SJSA1 (cell line): ENCODE results near the gene RFX3. TPM values are rescaled to one million over a fixed set of nuclear protein-coding genes. Genes with fewer than 3 reads are reported as not detected.

Experiments
- DNase-seq, 2 experiments: peaks; one replicate each; pipeline ENCODE4 v3.0.0-alpha.2; 2015 to 2020; ENCODE audit warnings: low spot score in 2 of 2, low read depth in 1 of 2
- H3K27ac ChIP-seq: fragments of 250-450 bp; sonication (Bioruptor Pico); 2 replicates; pipeline ENCODE4 v1.5.1; 2020; ENCODE audit warnings: mild to moderate bottlenecking, moderate library complexity
- H3K27me3 ChIP-seq: fragments of 250-450 bp; sonication (Bioruptor Pico); replicated peaks from 2 replicates; pipeline ENCODE4 v1.5.1; 2020; ENCODE audit warnings: mild to moderate bottlenecking, moderate library complexity
- H3K36me3 ChIP-seq: fragments of 250-450 bp; sonication (Bioruptor Pico); 2 replicates; pipeline ENCODE4 v1.5.1; 2020; ENCODE audit warnings: mild to moderate bottlenecking
- H3K4me1 ChIP-seq: fragments of 250-450 bp; sonication (Bioruptor Pico); replicated peaks from 2 replicates; pipeline ENCODE4 v1.6.1; 2021; ENCODE audit warnings: mild to moderate bottlenecking
- H3K4me3 ChIP-seq: fragments of 250-450 bp; sonication (Bioruptor Pico); 2 replicates; pipeline ENCODE4 v1.5.1; 2020; ENCODE audit warnings: mild to moderate bottlenecking
- H3K9me3 ChIP-seq: fragments of 250-450 bp; sonication (Bioruptor Pico); replicated peaks from 2 replicates; pipeline ENCODE4 v1.5.1; 2020; ENCODE audit warnings: mild to moderate bottlenecking
- total RNA-seq: library from RNA; depleted of rRNA; stranded (reverse); fragments of >200 nt; shearing (Covaris generic); gene quantifications from 2 replicates; pipeline ENCODE4 v1.2.3, GENCODE V29; 2014

The RFX3 gene
- total RNA-seq, 1 experiment from 2014 or later, result 0.32 TPM

DNA sequence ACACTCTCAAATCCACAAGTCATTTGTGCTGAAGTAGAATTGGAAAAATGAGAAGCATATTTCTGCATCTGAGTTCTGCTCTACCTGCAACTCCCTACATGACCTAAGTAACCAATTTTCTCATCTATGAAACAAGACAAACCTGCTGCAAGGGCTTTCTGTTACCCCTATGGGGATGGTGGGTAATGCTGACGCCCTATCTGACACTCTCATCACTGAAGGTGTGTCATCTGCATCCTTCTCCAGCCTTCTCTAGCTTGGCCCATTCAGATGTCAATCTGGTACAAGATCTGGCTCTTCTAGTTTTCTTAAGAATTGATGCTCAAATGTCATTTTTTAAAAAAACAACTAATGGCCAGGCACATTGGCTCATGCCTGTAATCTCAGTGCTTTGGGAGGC is 73.8 kb downstream of the RFX3 start:
- H3K36me3 ChIP-seq, result no peaks in the 10 kb centered on the region
- H3K27ac ChIP-seq, result no peak overlapping the region
- H3K4me1 ChIP-seq, result no peaks in the 10 kb centered on the region
- no peak for DNase-seq
- H3K4me3 ChIP-seq, result no peak overlapping the region
- H3K9me3 ChIP-seq, result no peaks in the 10 kb centered on the region
- no peaks in the 10 kb centered on the region for H3K27me3 ChIP-seq

DNA sequence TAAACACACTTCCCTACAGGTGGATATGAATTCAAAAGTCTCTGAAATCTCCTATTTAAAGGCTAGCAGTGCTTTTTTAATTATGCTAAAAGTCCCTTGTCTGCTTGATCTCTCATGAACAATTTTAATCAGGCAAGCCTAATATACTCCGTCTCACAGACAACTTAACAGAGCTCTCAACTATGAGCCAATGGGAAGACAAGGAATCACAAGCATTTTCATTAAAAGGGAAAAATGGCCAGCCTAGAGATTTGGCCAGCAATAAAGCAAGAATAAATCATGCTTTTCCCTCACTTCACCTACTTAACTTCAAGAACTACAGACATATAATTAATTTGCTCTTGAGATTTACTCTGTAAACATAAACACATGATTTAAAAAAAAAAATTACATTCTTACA is 78.0 kb downstream of the RFX3 start:
- Histone ChIP-seq H3K36me3 (no peaks in the 10 kb centered on the region), H3K4me3 (no peak overlapping the region), H3K9me3 (no peaks in the 10 kb centered on the region), H3K27me3 (no peaks in the 10 kb centered on the region), H3K27ac (no peak overlapping the region), H3K4me1 (no peaks in the 10 kb centered on the region)
- DNase-seq, result no peak

DNA sequence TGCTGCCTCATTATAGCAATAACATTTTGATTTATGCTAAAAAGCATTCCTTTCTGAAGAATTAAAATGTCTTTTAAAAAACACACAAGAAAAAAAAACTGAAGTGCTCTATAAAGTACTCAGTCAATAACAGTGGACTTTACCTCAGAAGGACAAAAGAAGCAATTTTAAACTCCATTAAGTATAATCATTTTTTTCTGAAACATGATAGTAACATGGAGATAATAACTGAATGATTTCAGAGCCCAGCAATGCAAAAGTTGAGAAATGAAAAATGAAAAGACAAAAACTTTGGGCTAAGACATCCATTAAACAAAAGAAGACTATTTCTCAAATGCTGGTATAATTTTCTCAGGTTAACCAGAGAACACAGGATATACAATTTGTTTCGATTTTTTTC is 78.7 kb downstream of the RFX3 start:
- H3K27ac ChIP-seq, result no peak overlapping the region
- H3K4me1 ChIP-seq, result no peaks in the 10 kb centered on the region
- no peaks in the 10 kb centered on the region for H3K36me3 ChIP-seq
- no peaks in the 10 kb centered on the region for H3K9me3 ChIP-seq
- no peak for DNase-seq
- no peak overlapping the region for H3K4me3 ChIP-seq
- no peaks in the 10 kb centered on the region for H3K27me3 ChIP-seq

DNA sequence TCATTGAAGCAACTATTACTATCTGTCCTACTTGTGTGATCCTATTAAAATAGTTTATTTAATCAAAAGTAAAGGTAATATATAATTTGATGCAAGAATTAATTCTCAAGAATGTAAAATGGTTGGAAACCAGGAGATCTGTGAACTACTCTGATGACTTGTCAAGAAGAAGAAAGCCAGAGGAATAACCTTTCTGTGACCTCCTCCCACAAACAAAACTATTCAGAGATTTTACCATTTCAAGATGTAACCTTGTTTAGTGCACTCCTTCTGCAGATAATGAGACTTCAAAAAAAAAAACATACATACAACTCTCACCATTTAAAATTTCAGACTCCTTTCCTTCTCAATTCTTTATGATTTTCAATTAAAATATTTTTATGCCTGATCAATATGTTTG is 79.5 kb downstream of the RFX3 start:
- no peak overlapping the region for H3K27ac ChIP-seq
- H3K27me3 ChIP-seq, result no peaks in the 10 kb centered on the region
- DNase-seq, result no peak
- no peaks in the 10 kb centered on the region for H3K4me1 ChIP-seq
- H3K4me3 ChIP-seq, result no peak overlapping the region
- no peaks in the 10 kb centered on the region for H3K36me3 ChIP-seq
- H3K9me3 ChIP-seq, result no peaks in the 10 kb centered on the region

DNA sequence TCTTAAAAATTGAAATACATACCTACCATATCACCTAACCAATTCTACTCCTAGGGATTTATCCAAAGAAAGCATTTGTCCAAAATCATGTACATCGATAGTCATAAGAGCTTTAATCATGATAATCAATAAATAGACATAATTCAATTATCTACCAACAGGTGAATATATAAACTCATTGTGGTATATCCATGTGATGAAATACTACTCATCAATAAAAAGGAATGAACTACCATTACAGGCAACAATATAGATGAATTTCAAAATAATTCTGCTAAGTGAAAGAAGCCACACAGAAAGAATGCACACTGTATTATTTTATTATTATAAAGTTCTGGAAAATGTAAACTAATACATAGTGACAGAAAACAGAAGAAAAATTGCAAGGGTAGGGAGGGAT is 81.8 kb downstream of the RFX3 start:
- no peaks in the 10 kb centered on the region for H3K9me3 ChIP-seq
- no peaks in the 10 kb centered on the region for H3K36me3 ChIP-seq
- DNase-seq, result no peak
- H3K27me3 ChIP-seq, result no peaks in the 10 kb centered on the region
- no peak overlapping the region for H3K4me3 ChIP-seq
- H3K4me1 ChIP-seq, result no peaks in the 10 kb centered on the region
- H3K27ac ChIP-seq, result no peak overlapping the region

DNA sequence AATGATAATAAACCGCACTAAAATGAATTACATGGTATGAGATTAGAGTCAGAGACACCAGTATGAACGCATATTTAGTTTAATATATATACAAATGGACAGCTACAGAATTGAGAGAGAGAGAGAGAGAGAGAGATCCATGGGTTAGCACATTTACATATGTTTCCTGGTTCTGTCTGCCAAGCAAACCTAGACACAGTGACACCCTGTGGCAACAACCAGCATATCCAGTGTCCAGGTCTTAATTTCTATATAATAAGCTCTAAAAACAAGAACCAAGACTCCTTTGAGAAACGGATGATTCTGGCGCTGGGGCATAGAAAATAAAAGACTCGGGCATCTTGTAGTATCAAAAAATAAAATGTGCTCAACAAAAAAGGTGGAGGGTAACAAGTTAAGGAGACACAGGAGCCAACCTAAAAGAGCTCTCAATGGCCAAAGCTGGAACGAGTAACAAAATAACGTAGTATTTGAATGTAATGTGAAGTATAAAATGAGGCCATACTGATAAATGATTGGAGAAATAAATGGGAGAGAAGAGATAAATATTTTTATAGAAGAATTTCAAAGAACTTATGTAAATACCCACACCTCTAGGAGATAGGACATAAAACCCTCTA is 84.5 kb downstream of the RFX3 start:
- H3K27ac ChIP-seq, result no peak overlapping the region
- H3K9me3 ChIP-seq, result no peaks in the 10 kb centered on the region
- H3K36me3 ChIP-seq, result no peaks in the 10 kb centered on the region

DNA sequence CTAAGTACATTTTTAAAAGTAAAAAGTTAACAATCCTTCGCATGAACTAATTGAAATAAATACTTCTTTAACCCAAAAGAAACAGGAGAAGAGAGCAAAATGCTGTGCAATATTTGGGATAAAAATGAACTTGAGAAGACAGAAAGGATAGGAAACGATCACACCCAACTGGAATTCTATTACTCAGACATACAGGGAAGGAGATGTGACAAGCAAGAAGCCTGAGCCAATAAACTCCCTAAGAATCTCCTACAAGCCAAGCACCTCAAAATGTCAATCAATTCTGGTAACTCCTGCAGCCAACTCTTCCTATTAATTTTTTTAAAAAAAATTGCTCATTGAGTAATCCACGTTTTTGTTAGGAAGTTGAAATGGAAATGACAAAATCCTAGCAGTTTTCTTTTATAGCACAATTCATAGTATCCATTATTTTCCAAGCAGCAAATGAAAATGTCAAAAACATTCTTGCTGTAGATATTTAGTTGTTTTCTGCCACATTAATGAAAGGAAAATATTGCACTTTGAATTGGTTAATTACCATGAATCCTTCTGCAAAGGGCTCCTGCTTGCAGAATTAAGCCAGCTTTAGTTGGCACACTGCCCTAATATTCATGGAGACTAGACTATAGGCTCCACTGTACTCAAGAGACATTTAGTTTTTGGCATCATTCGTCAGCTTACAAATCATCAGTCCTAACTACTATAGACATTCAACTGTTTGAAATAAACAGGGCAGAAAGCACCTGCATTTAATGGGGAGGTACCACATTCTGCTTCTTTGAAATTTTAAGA is 89.0 kb downstream of the RFX3 start:
- H3K27ac ChIP-seq, result no peak overlapping the region
- H3K4me1 ChIP-seq, result no peaks in the 10 kb centered on the region
- no peaks in the 10 kb centered on the region for H3K27me3 ChIP-seq
- H3K4me3 ChIP-seq, result no peak overlapping the region
- DNase-seq, result no peak
- H3K36me3 ChIP-seq, result no peaks in the 10 kb centered on the region
- no peaks in the 10 kb centered on the region for H3K9me3 ChIP-seq

More for the DNA sequence above, 84.5 kb downstream of the RFX3 start:
- H3K4me3 ChIP-seq, result no peak overlapping the region
- H3K4me1 ChIP-seq, result no peaks in the 10 kb centered on the region
- H3K27me3 ChIP-seq, result no peaks in the 10 kb centered on the region
- peak in 1 of 2 experiments; percentile 4 for DNase-seq

DNA sequence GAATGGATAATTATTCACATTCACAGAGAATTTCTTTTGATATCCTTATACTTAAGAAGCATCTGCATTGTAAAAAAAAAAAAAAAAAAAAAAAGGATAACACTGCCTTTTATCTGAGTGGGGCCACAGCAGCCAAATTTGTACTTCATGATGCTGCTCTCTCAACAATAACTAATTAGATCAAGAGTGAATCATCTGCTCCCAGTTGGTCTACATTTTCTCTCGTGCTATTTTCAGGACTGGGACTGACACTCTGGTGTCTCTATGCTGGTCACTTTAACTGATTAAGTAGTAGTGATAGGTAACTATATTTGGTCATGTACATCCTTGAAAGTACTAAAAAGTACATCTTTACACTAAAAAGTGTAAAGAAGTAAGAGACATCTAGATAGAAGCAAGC is 90.1 kb downstream of the RFX3 start:
- Histone ChIP-seq H3K4me3 (no peak overlapping the region), H3K4me1 (no peaks in the 10 kb centered on the region), H3K27me3 (no peaks in the 10 kb centered on the region), H3K9me3 (no peaks in the 10 kb centered on the region), H3K27ac (no peak overlapping the region), H3K36me3 (no peaks in the 10 kb centered on the region)
- no peak for DNase-seq

DNA sequence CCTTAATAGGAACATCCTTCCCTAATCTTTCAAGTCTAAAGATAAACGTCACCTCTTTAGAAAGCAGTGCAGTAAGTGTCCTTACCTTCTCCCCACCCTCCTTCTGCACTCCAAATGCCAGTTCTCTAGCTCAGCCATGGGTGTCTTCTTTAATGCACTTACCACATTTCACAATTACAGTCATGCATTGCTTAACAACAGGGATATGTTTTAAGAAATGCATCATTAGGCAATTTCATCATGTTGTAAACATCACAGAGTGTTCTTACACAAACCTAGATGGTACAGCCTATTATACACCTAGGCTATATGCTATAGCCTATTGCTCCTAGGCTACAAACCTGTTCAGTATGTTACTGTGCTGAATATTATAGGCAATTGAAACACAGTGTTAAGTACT is 91.2 kb downstream of the RFX3 start:
- Histone ChIP-seq H3K27me3 (no peaks in the 10 kb centered on the region), H3K36me3 (no peaks in the 10 kb centered on the region), H3K9me3 (no peaks in the 10 kb centered on the region), H3K27ac (no peak overlapping the region), H3K4me3 (no peak overlapping the region), H3K4me1 (no peaks in the 10 kb centered on the region)
- no peak for DNase-seq

DNA sequence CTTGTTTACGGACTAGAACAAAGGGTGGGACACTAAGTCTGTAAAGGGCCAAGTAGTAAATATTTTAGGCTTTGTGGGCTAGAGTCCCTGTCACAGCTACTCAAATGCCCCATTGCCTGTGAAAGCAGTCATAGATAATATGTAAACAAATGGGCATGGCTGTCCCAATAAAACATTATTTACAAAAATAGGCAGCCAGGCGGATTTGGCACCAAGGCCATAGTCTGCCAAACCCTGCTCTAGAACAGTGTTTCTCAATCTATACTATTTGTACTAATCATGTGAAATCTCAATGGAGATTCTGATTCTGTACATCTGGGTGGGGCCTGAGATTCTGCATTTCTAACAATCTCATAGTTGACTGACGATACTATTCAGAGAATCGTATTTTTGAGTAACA is 92.0 kb downstream of the RFX3 start:
- H3K36me3 ChIP-seq, result no peaks in the 10 kb centered on the region
- H3K9me3 ChIP-seq, result no peaks in the 10 kb centered on the region
- DNase-seq, result no peak
- H3K4me3 ChIP-seq, result no peak overlapping the region
- no peak overlapping the region for H3K27ac ChIP-seq
- no peaks in the 10 kb centered on the region for H3K4me1 ChIP-seq
- H3K27me3 ChIP-seq, result no peaks in the 10 kb centered on the region

DNA sequence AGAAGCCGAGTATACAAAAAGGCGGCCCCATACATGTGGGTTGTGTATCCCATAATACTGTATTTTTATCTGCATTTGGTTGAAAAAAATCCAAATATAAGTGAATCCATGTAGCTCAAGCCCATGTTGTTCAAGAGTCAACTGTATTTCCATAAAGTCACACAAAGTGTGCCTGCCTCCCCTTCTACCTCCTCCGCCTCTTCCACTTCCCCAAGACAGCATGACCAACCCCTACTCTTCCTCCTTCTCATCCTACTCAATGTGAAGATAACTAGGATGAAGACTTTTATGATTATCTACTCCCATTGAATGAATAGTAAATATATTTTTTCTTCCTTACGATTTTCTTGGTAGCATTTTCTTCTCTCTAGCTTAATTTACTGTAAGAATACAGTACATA is 92.7 kb downstream of the RFX3 start:
- H3K27me3 ChIP-seq, result no peaks in the 10 kb centered on the region

DNA sequence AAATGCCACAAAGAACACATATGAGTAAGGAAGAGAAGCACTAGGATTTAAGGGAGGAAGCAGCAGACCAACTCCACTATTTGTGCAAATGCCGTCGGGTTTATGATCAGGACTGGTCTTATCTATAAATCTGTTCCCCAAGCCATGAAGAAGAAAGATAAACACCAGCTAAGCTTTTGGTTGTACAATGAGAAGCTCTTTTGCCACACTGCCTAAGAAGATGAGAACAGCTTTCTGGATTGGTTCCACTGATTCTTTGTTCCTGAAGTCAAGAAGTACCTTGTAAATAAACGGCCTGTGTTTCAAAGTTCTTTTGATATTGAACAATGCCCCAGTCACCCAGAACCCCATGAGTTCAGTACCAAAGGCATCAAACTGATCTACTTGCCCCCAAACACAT is 93.9 kb downstream of the RFX3 start:
- Histone ChIP-seq H3K9me3 (no peaks in the 10 kb centered on the region), H3K4me3 (no peak overlapping the region), H3K27me3 (no peaks in the 10 kb centered on the region), H3K27ac (no peak overlapping the region), H3K36me3 (no peaks in the 10 kb centered on the region), H3K4me1 (no peaks in the 10 kb centered on the region)
- no peak for DNase-seq

More for the DNA sequence above, 92.7 kb downstream of the RFX3 start:
- no peaks in the 10 kb centered on the region for H3K4me1 ChIP-seq
- H3K27ac ChIP-seq, result no peak overlapping the region
- no peaks in the 10 kb centered on the region for H3K9me3 ChIP-seq
- no peaks in the 10 kb centered on the region for H3K36me3 ChIP-seq
- no peak overlapping the region for H3K4me3 ChIP-seq
- no peak for DNase-seq

DNA sequence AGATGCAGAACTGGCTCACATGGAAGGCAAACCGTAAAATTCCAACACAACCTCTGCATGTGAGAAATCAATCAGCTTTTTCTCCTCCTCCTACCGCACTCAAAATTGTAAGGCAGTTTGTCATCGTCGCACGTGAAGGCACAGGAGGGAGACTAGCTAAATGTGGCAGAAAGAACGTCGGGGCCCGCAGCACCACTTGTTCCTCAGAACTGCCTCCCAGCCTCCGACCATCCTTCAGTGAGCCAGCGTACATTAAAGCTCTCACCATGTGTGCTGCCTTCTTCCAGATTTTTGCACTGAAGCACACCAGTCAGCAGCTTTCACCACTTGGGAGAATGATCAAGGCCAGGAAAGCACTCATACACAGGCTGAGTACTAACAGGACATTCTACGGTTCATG is 105.9 kb downstream of the RFX3 start:
- no peaks in the 10 kb centered on the region for H3K36me3 ChIP-seq
- no peaks in the 10 kb centered on the region for H3K9me3 ChIP-seq

DNA sequence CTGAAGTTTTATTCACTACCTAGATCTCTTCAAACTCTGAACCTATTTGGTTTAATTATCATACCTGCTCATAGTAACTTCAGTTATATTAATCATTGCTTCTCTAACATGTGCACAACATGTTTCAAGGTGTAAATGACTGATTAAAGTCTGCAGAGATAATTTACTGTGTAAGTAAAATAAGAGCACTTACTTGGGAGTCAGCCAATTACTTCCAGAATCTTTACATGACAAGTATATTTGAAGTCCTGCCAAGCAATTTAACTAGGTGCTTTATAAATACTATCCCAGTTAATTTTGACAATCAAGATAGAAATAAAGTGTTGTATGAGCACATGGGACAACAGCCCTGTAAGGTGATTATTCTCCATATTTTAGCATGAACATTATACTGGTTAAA is 109.9 kb downstream of the RFX3 start:
- Histone ChIP-seq H3K27me3 (no peaks in the 10 kb centered on the region), H3K36me3 (no peaks in the 10 kb centered on the region), H3K4me3 (no peak overlapping the region), H3K4me1 (no peaks in the 10 kb centered on the region), H3K9me3 (no peaks in the 10 kb centered on the region), H3K27ac (no peak overlapping the region)
- no peak for DNase-seq

More for the DNA sequence above, 105.9 kb downstream of the RFX3 start:
- no peak overlapping the region for H3K27ac ChIP-seq
- H3K4me1 ChIP-seq, result no peaks in the 10 kb centered on the region
- H3K27me3 ChIP-seq, result no peaks in the 10 kb centered on the region
- DNase-seq, result no peak
- no peak overlapping the region for H3K4me3 ChIP-seq
